Metanephros (tissue), 2 donors: Measurements from ENCODE around the gene RC3H2. TPM values are rescaled to one million over a fixed set of nuclear protein-coding genes. Genes with fewer than 3 reads are reported as not detected.

Source experiments
- small RNA-seq: library from RNA; depleted of rRNA; stranded (forward); fragments of <200 nt; gene quantifications from one replicate; pipeline ENCODE3, GENCODE V24; 2014; ENCODE audit warnings: low replicate concordance
- total RNA-seq: library from RNA; depleted of rRNA; stranded (reverse); fragments of >200 nt; gene quantifications from one replicate; pipeline ENCODE4 v1.2.3, GENCODE V29; 2014

The RC3H2 gene
- total RNA-seq = 56.8 TPM

GRCh38 chr9:122904823-122905710, at the start of gene RC3H2:
TSS of gene RC3H2 (minus strand) at chr9:122905359. CDS start at chr9:122897509, 7,850 bp downstream.

DNA sequence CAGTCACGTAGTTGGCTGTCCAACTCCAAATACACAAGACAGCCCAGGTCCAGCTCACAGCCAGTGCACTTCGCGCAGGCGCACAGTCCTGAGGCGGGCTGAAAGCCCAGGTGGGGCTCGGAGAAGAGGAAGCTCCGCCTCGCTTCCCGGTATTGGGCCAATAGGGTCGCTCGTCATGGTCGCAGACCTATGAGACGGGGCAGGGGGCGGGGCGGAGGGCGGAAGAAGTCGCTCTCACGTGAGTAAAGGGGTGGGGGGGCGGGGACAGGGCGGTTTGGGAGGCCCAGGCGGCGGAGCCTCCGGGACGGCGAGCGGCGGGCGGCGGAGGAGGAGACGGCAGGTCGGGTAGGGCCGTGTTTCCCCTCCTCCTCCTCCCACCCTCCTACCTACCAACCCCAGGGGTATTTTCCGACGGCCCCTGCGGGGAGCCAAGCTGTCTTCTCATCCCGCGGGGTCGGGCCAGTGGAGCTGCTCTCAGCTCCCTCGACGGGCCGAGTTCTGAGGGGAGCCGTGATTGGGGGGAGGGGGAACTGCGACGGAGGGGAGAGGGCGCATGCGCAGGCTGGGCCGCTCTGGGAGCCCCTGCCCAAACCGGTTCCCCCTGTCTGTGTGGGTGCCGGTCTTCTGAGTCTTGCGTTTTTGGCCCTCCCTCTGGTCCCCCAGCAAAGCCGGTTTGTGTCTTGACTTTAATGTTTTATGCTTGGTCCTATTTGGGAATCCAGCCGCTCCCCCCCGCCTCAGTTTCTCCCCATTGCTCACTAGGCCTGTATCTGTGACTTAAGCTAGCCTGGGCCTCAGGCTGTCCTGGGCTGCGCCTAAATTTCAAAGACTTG, 35.8 kb upstream of the RC3H2 start, which contains the start of gene RABGAP1:
TSS of gene RABGAP1 (plus strand) at position 272 of the 833 bp plus-strand sequence. CDS start 16,040 bp downstream, outside the sequence.

GRCh38 chr9:122931226-122932121, 26.3 kb upstream of the RC3H2 start, which contains the start of gene ZBTB26:
TSS of gene ZBTB26 (minus strand) at chr9:122931512. CDS start at chr9:122919934, 11,578 bp downstream.

DNA sequence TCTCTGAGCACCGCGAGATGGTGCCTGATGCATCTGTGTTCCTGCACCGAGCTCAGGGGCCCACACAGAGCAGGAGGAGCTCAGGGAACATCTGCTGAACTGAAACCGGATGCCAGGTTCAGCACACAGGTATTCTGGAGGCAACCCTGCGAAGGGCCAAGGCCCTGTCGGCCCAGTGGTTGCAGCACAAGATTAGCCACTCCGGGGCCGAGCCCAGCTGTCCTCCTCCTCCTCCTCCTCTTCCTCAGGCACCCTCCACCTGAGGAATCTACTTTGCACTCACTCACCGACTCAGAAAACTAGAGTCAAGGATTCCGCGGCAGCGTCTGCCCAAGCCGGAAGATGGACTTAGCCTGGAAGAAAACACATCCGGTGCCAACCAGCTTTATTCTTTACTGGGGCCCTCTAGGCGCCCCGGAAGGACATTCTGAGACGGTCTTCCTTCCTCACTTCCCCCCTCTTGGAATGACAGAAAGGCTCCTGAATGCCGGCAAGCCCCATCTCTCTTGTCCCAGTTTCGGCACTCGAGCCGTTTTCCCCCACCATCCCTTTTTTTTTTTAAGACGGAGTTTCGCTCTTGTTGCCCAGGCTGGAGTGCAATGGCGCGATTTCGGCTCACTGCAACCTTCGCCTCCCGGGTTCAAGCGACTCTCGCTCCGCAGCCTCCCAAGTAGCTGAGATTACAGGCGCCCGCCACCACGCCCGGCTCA, 8.0 kb upstream of the RC3H2 start, which contains the start of gene ZBTB6:
TSS of gene ZBTB6 (minus strand) at position 360 of the 710 bp plus-strand sequence. CDS start 1,251 bp downstream, outside the sequence.

DNA sequence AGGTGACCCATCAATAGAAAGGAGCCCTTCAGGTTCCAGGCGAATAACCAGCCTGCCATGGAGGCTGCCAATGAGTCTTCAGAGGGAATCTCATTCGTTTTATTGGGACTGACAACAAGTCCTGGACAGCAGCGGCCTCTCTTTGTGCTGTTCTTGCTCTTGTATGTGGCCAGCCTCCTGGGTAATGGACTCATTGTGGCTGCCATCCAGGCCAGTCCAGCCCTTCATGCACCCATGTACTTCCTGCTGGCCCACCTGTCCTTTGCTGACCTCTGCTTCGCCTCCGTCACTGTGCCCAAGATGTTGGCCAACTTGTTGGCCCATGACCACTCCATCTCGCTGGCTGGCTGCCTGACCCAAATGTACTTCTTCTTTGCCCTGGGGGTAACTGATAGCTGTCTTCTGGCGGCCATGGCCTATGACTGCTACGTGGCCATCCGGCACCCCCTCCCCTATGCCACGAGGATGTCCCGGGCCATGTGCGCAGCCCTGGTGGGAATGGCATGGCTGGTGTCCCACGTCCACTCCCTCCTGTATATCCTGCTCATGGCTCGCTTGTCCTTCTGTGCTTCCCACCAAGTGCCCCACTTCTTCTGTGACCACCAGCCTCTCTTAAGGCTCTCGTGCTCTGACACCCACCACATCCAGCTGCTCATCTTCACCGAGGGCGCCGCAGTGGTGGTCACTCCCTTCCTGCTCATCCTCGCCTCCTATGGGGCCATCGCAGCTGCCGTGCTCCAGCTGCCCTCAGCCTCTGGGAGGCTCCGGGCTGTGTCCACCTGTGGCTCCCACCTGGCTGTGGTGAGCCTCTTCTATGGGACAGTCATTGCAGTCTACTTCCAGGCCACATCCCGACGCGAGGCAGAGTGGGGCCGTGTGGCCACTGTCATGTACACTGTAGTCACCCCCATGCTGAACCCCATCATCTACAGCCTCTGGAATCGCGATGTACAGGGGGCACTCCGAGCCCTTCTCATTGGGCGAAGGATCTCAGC, 104.8 kb downstream of the RC3H2 start, which contains the start of gene OR1K1:
TSS of gene OR1K1 (plus strand) at position 58 of the 995 bp plus-strand sequence. CDS start at position 58, 0 bp downstream.

Small RNAs within 50 kb of the gene (small RNA-seq; reads per million reads assigned to genes)
- gene RNY1P15 (not detected), gene SNORD90 (2,023 reads per million, percentile 99 among the genes with 10 or more reads in this experiment)

Other genes starting within 250 kb of the RC3H2 start
- gene OR1B1, start 247.7 kb downstream of the RC3H2 start, total RNA-seq = 0.23 TPM
- not detected for gene OR1L1, start 243.6 kb downstream of the RC3H2 start, total RNA-seq
- not detected for gene OR1L3, start 230.2 kb downstream of the RC3H2 start, total RNA-seq
- gene OR1L4, start 181.4 kb downstream of the RC3H2 start, total RNA-seq = not detected
- gene OR1L6, start 163.1 kb downstream of the RC3H2 start, total RNA-seq = not detected
- gene OR5C1, start 116.4 kb downstream of the RC3H2 start, total RNA-seq = not detected
- not detected for gene OR1K1, start 105.2 kb downstream of the RC3H2 start, total RNA-seq
- gene PDCL, start 76.8 kb downstream of the RC3H2 start, total RNA-seq = 25.3 TPM
- gene ZBTB6, start 8.0 kb upstream of the RC3H2 start, total RNA-seq = 14.2 TPM
- 11.2 TPM for gene ZBTB26, start 26.2 kb upstream of the RC3H2 start, total RNA-seq
- gene RABGAP1, start 35.7 kb upstream of the RC3H2 start, total RNA-seq = 90.4 TPM
- gene GPR21, start 128.3 kb upstream of the RC3H2 start, total RNA-seq = 7.9 TPM